NOMO-1 treated with DMSO at 0.1 percent for 48 hours (cell line): ENCODE measurements around the gene ENTREP1.
"Not testable (repeated sequence)": the region's sequence is repeated elsewhere in the genome, so short reads cannot be mapped to it uniquely, and the experiment has no call there.

Experiments used
- DNase-seq: peaks from one replicate; lab custom pipeline; 2025; ENCODE audit not compliant: unreplicated experiment; lab: John Stamatoyannopoulos, UW

The ENTREP1 gene

DNA sequence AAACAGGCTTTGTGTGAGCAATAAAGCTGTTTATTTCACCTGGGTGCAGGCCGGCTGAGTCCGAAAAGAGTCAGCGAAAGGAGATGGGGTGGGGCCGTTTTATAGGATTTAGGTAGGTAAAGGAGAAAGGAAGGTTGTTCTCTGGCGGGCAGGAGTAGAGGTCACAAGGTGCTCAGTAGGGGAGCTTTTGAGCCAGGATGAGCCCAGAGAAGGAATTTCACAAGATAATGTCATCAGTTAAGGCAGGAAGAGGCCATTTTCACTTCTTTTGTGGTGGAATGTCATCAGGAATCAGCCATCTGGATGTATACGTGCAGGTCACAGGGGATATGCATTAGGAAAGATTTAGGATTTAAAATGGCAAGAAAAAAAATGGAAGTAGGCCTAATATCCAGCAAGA, 84.9 kb downstream of the ENTREP1 start:
- DNase-seq = not testable (repeated sequence)

DNA sequence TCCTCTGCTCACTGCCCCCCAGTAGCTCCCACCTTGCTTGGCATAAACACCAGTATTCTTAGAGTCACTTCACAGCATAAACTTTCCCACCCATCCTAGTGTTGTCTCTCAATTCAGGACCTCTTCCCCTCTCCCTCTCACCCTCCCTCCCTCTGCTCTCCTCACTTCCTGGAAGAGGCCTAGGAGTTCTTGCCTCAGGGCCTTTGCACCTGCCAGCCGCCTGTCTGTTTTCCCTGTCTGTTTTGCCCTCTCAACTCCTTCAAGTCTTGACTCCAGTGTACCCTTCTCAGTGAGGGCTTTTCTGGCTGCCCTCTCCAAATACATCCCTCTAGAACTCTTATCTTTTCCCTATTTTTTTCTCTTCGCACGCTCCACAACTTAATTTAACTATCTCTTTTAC, 86.2 kb downstream of the ENTREP1 start:
- no peak for DNase-seq

DNA sequence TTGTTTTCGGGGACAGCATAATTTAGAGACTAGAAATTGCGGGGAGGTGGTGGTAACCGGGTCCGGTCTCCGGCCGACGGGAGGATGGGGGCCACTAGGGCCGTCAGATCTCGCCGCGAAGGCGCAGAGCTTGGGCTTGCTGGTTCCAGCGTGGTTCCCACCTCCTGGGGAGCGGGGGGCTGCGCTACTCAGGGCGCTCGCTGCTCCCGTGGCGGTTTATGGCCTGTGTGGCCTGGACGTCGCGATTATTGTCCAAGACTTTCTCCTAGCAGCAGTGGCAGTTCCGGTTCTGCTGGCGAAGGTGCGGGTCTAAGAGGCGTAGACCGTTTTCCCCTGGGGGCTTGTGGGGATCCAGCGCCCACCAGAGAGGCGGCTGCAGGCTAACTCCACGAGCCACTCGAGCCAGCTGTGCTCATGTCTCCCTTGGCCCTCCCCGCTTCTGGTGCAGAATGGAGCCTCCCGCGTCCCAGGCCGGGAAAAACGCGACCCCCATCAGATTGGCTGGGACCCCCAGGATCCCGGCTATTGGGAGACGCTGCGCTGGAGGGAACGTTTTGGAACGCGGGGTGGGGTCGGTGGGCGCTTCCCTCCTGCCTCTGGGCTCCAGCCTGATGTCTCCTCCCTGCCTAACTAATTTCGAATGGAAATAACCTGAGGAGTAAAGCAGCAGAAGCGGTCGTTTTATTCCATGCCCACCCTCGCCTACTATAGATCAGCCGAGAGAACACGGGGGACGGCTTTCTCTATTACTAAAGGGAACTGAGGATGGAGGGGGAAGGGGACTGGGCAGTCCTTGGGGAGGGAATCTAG, 87.1 kb downstream of the ENTREP1 start:
- DNase-seq = no peak

DNA sequence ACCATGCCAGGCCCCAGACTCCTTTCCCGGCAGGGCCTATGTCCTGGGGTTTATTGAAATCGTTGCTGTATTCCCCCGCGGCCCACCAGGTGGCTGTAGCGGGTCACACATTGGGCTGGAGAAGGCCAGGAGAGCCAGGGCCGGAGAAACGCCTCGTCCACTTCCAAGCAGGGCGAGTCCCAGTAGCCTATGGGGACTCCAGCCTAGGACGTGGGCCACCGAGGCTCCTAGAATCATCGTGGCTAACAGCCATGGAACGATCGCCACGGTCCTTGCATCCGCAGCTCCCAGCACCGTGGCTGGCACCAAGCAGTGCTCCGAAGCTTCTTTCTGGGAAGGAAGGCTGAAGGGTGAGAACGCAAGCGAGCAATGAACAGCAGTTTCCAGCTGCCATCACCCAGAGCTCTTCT, 87.7 kb downstream of the ENTREP1 start:
- no peak for DNase-seq

DNA sequence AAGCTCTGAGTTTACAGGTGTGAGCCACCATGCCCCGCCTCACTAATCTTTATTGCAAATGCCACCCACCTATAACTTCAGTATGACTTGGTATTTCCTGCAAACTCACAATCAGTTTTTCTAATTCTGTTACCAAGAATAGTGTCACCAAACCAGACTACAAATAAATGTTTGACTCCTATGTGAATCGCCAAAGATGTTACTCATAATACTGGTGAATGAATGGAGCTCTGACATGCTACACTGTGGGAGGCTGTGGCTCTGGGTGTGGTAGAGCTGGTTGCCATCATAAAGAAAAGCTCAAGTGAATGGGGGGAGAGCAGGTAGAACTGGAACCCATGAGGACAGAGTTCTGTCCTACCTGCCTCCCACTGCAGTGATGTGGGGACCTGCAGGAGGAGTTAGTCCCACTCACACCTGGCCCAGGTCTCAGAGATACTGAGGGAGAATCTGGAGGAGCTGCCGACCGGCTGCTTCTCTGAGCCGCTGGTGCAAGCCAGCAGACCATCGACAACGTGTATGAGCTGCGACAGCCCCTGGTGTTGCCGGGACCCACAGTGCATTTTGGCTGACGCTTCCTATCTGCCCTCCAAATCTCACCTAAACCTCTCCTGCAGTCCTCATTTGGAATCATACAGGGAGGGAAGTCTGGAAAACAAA, 95.7 kb downstream of the ENTREP1 start:
- DNase-seq = no peak

DNA sequence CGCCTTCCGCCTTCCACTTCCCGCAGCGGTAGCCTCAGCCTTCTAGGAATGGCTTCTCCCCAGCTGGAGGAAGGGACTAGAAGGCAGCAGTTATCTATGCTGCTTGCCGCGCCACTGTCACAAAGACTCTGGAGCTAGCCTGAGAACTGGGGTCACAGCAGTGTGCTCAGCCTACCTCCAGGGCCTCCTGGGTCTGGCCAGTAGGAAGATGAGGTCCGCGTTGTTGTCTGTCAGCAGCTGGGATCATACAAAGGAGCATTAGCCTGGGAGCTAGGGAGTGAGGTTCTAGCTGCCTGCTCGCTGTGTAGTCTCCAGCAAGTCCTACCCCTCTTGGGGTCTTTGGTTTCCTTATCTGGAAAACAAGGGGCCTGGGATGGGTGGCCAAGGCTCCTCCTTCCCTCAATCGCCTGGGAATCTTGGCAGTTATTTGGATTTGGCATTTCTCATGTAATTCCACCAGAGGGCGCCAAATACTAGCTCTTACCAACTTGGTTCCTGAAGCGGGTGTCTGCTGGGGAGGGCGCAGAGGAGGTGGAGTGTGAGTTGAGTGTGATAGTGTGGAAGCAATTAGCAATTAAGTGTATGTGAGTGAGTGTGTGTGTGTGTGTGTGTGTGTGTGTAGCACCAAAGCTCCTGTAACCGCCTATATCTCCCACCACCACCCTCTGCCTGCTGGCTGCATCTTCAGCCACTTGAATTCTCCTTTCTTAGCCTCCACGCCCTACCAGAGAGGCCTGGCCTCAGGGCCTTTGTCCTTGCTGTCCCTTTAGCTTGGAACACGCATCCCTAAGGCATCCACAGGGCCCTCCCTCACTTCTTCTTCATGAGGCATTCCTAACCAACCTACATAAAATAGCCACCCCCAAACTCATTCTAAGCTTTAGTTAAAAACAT, 97.1 kb downstream of the ENTREP1 start:
- DNase-seq = peak; percentile 4

DNA sequence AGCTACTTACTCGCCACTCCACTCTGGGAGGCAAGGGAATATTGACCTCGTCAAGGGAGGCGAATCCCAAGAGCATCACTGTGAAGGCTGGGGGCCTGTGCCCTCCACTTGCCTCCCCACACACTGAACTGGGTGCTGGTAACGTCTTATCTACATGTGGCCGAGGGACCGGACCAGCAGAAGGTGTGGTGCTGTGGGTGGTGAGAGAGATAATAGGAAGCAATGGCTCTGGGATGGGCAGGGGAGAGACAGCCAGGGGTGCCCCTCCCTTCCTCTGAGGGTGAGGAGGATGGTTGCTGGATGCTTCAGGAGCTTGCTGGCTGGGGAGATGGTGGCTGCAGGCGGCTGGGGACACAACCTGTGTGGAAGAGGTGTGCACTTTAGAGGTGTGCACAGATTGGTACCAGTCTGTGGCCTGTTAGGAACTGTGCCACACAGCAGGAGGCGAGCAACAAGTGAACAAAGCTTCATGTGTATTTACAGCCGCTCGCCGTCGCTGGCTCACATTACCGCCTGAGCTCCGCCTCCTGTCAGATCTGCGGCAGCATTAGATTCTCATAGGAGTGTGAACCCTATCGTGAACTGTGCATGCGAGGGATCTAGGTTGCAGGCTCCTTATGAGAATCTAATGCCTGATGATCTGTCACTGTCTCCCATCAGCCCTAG, 100.3 kb downstream of the ENTREP1 start:
- no peak for DNase-seq

DNA sequence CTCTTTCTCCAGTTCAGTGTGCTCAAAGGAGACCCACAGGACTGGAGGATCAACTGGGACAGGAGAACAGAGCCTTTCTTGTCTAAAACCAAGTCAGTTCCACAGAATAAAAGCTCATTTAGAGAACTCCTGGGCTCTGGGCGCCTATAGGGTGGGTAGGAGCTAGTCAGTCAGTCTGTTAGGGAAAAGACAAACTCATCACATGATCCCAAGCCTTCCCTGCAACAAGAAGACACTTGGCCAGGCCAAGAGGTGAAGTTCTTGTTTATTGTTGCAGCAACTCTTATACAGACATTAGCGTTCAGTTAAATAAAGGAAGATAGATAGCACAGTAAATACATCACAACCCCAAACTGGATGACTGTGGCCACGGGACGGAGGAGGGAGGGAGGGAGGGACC, 102.3 kb downstream of the ENTREP1 start:
- DNase-seq = no peak

DNA sequence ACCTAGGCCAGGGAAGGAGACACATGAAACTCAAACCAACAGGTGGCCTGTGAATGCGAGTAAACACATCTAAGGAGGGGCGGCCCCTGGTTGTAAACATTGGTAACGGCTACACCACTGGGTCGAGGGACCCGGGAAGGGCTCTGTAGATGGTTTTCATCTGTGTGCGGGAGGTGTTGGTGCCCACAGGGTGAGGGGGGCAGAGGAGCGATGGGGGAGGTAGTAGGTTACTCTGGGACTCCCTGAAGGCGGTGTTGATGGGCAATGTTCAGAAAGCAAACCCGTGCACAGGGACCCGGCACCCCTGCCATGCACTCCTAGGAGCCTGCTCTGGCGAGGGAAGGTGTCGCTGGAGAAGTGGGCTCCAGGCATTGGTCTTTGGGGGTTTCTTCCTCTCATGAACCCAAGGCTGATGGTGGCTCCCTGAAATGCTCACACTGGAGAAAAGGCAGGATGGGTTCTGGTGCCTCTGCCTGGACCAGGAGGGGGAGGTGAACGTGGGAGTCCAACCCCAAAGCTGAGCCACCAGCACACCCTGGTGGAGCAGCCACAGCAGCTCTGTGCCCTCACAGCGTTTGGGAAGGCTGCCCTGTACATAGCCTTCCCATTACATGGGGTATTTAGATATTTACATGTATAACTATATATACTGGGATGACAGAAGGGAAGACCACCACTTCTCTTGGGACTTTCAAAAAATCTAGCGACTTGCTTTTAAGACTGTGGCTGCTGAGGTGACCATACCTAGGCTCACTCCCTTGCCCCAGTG, 103.2 kb downstream of the ENTREP1 start:
- DNase-seq = no peak

DNA sequence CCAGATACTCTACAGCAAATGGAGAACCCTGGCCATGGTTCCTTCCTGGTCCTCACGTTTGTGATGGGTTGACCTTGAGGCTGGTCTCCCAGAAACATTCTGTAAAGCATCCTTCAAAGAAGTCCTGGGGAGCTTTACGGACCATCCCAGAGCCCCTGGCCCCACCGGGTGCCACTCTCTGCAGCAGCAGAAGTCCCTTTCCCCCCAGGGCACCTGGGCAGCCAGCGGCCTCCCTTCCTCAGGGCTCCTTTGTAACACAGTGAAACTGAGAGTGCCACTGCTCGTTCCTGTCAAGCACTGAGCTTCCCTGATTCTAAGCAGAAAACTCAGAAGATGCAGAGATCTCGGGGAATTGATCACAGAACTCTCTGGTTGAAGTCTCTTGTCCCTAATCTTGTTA, 104.3 kb downstream of the ENTREP1 start:
- DNase-seq = no peak

DNA sequence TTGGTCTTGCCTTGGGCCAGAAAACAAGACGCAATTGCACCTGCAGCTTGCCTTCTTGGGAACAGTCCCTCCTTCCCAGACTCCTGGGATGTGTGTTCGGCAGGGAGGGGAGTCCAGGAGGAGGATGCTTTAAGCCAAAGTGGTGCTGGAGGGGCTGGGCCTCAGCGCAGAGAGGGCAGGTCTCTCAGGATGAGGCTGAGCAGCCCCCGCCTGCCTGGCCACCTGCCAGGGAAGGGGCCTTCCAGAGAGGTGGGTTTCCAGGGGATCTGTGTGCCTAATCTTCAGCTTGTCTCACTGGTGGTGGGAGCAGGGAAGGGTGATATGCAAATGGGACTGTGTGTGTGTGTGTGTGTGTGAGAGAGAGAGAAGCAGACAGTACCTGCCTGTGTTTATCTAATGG, 105.2 kb downstream of the ENTREP1 start:
- no peak for DNase-seq

DNA sequence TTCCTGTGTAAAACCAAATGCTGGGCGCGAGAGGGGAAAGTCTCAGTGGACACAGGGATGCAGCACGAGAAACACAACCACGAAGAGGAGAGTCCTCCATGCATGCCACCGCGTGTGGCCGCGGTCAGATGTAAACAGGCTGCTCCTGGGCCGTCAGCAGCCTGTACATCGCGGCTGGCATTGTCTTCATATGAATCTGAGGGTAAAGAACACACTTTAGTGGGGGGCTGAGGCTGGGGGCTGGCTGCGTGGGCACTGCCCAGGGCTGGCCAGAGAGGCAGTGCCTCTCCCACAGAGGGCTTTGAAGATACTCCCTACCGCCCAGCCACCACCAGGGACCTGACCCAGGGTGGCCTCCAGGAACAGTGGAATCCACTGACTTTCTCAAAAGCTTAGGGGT, 106.2 kb downstream of the ENTREP1 start:
- DNase-seq = no peak

DNA sequence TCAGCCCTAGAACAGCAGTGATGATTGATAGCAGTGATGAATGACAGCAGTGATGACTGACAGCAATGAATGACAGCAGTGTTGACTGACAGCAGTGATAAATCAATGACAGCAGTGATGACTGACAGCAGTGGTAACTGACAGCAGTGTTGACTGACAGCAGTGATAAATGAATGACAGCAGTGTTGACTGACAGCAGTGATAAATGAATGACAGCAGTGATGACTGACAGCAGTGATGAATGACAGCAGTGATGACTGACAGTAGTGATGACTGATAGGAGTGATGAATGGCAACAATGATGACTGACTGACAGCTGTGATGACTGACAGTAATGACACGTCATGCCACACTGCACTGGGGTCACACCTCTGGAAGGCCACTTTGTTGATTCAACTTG, 106.8 kb downstream of the ENTREP1 start:
- no peak for DNase-seq

DNA sequence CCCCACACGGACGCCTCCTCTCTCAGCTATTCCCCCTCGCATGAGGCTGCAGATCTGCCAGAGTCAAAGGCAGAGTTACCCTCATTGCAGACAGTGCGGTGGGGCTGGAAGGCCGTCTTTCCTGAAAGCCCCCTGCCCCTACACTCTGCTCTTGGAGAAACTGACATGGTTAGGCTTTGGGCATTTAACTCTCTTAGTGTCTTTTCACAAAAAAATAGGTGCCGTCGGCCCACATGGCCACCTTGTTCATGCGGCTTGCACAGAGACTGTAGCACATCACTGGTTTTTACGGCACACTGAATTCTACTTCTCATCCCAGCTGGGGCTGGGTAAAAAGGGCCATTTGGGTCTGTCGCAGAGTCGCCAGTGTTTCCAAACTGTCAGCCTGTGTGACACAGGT, 107.6 kb downstream of the ENTREP1 start:
- DNase-seq = no peak

DNA sequence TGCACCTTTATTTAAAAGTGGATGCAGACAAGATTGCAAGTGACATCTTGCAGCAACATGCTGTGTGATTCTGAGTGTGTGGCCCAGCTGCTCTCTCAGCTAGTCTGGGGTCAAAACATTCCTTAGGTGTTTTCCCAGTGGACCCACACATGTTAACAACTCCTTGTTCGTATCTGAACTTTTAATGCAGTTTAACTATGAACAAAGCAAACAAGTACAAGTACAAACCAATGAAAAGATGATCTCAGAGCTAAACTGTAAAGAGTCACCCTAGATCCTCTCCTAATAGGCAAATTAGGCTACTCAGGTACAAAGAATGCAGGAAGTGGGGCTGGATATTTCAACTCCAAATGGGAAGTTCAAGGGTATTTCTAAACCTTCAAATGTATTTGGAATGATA, 108.4 kb downstream of the ENTREP1 start:
- no peak for DNase-seq

DNA sequence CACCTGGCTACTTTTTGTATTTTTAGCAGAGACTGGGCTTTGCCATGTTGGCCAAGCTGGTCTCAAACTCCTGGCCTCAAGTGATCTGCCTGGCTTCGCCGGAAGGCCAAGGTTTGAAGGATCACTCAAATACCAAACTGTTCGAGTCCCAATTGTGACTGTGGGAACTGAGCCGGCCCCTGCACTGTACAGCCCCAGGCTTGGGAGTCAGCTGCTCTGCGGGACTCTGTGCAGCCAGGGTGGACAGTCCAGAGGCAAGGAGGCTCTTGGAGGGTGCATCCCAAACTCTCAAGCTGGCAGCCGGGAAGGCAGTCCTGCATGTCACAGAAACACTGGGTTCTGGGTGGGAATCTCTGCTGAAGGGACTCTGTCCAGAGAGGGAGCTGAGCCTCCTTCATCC, 109.0 kb downstream of the ENTREP1 start:
- DNase-seq = no peak

DNA sequence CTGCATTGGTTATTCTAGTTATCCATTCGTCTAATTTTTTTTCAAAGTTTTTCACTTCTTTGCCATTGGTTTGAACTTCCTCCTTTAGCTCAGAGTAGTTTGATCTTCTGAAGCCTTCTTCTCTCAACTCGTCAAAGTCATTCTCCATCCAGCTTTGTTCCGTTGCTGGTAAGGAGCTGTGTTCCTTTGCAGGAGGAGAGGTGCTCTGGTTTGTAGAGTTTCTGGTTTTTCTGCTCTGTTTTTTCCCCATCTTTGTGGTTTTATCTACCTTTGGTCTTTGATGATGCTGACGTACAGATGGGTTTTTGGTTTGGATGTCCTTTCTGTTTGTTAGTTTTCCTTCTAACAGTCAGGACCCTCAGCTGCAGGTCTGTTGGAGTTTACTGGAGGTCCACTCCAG, 114.6 kb downstream of the ENTREP1 start:
- not testable (repeated sequence) for DNase-seq

DNA sequence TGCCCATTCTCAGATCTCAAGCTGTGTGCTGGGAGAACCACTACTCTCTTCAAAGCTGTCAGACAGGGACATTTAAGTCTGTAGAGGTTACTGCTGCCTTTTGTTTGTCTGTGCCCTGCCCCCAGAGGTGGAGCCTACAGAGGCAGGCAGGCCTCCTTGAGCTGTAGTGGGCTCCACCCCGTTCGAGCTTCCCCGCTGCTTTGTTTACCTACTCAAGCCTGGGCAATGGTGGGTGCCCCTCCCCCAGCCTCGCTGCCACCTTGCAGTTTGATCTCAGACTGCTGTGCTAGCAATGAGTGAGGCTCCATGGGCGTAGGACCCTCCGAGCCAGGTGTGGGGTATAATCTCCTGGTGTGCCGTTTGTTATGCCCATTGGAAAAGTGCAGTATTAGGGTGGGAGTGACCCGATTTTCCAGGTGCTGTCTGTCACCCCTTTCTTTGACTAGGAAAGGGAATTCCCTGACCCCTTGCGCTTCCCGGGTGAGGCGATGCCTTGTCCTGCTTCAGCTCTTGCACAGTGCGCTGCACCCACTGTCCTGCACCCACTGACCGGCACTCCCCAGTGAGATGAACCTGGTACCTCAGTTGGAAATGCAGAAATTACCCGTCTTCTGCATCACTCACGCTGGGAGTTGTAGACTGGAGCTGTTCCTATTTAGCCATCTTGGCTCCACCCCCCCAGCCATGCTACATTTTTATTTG, 115.4 kb downstream of the ENTREP1 start:
- DNase-seq = not testable (repeated sequence)
